OCI-LY7 (cell line): Measurements from ENCODE around the gene R3HCC1L. TPM values are rescaled to one million over a fixed set of nuclear protein-coding genes. Genes with fewer than 3 reads are reported as not detected.

Experiments
- total RNA-seq, 2 experiments: library from RNA; depleted of rRNA in 1 of 2; stranded (reverse); fragments of >200 nt in 1 of 2; shearing (Covaris generic) in 1 of 2; gene quantifications; 2 replicates each; pipeline ENCODE4 v1.2.3, GENCODE V29; 2014 to 2022

The R3HCC1L gene
- total RNA-seq, 2 experiments from 2014 or later, result 38.8 to 42.0 TPM

Other genes starting within 250 kb of the R3HCC1L start
- gene CRTAC1, start 104.0 kb upstream of the R3HCC1L start, total RNA-seq (2014; rRNA removed; shearing (Covaris generic)), result not detected in 2 replicates
- not detected in 2 replicates for gene CRTAC1, start 104.0 kb upstream of the R3HCC1L start, total RNA-seq (2022)
- gene LOXL4, start 133.5 kb downstream of the R3HCC1L start, total RNA-seq (2014; rRNA removed; shearing (Covaris generic)), result not detected in 2 replicates
- gene LOXL4, start 133.5 kb downstream of the R3HCC1L start, total RNA-seq (2022), result not detected in 2 replicates